Stimulated activated CD4-positive, alpha-beta T cell treated with anti-CD3 and anti-CD28 coated beads, Interleukin-12 subunit alpha, Interleukin-12 subunit beta, amount 100 ng/mL, for 24 hours (primary cell): ENCODE measurements around the gene ZNF892.

ENCODE experiments used
- DNase-seq, 2 experiments: peaks; one replicate each; pipeline ENCODE4 v3.0.0-alpha.2; 2020; ENCODE audit warnings: low read depth in 2 of 2

The ZNF892 gene

GRCh38 chr2:95207111-95207961 is at the start of gene ZNF892:
Gene ZNF892, plus strand, starts transcription at chr2:95207521. Its CDS starts 295 bp downstream, at chr2:95207816.
- DNase-seq: peak; percentile 71 to 81

GRCh38 chr2:95158441-95158840 is 48.9 kb upstream of the ZNF892 start:
- DNase-seq: no peak

GRCh38 chr2:95158891-95159619 is 48.3 kb upstream of the ZNF892 start:
- peak in 1 of 2 experiments; percentile 8 for DNase-seq

- DNase-seq: peak; percentile 43 to 60
Measured at GRCh38 chr2:95159690-95160449, 47.5 kb upstream of the ZNF892 start, which contains the start of gene ZNF514. Gene ZNF514, minus strand, starts transcription at chr2:95159848. Its CDS starts 6,595 bp downstream, at chr2:95153253.

- DNase-seq: no peak
Measured at GRCh38 chr2:95165030-95165370, 42.3 kb upstream of the ZNF892 start.

GRCh38 chr2:95165371-95166064 is 41.8 kb upstream of the ZNF892 start, which contains the start of gene ZNF2:
Gene ZNF2, plus strand, starts transcription at chr2:95165809. Its CDS starts 10,418 bp downstream, at chr2:95176227.
- DNase-seq: peak; percentile 96 to 98

GRCh38 chr2:95166065-95166763 is 41.1 kb upstream of the ZNF892 start:
- no peak for DNase-seq

GRCh38 chr2:95171902-95172301 is 35.4 kb upstream of the ZNF892 start:
- DNase-seq: no peak

GRCh38 chr2:95174031-95174542 is 33.2 kb upstream of the ZNF892 start:
- DNase-seq: no peak

- no peak for DNase-seq
Measured at GRCh38 chr2:95179451-95179850, 27.9 kb upstream of the ZNF892 start.

GRCh38 chr2:95181774-95182173 is 25.5 kb upstream of the ZNF892 start:
- no peak for DNase-seq

GRCh38 chr2:95185197-95185596 is 22.1 kb upstream of the ZNF892 start:
- DNase-seq: no peak

- DNase-seq: no peak
Measured at GRCh38 chr2:95185973-95186372, 21.3 kb upstream of the ZNF892 start.

GRCh38 chr2:95192956-95193355 is 14.4 kb upstream of the ZNF892 start:
- peak in 1 of 2 experiments; percentile 35 for DNase-seq

GRCh38 chr2:95203911-95204310 is 3.4 kb upstream of the ZNF892 start:
- DNase-seq: no peak

GRCh38 chr2:95204396-95204795 is 2.9 kb upstream of the ZNF892 start:
- DNase-seq: no peak

GRCh38 chr2:95206096-95206495 is 1.2 kb upstream of the ZNF892 start:
- no peak for DNase-seq

- no peak for DNase-seq
Measured at GRCh38 chr2:95208106-95208505, 785 bp downstream of the ZNF892 start.

GRCh38 chr2:95215018-95215612 is 7.8 kb downstream of the ZNF892 start:
- DNase-seq: no peak

- no peak for DNase-seq
Measured at GRCh38 chr2:95220449-95220848, 13.1 kb downstream of the ZNF892 start.
